OCI-LY3 (cell line): ENCODE results near the gene HTR7.

Experiments used
- EZH2phosphoT487 ChIP-seq: fragments of 200-600 bp; shearing (Covaris generic); IDR thresholded peaks from 2 replicates; pipeline ENCODE4 v1.6.1; 2018; ENCODE audit warnings: antibody characterized with exemption, mixed run types, low read depth
- TF ChIP-seq, protein P1 (sequence below): fragments of 200-600, 300-600 bp; sonication (generic); IDR thresholded peaks from 2 replicates; pipeline ENCODE4 v1.5.1; 2014; ENCODE audit warnings: antibody characterized with exemption, low read length, low read depth

DNA sequence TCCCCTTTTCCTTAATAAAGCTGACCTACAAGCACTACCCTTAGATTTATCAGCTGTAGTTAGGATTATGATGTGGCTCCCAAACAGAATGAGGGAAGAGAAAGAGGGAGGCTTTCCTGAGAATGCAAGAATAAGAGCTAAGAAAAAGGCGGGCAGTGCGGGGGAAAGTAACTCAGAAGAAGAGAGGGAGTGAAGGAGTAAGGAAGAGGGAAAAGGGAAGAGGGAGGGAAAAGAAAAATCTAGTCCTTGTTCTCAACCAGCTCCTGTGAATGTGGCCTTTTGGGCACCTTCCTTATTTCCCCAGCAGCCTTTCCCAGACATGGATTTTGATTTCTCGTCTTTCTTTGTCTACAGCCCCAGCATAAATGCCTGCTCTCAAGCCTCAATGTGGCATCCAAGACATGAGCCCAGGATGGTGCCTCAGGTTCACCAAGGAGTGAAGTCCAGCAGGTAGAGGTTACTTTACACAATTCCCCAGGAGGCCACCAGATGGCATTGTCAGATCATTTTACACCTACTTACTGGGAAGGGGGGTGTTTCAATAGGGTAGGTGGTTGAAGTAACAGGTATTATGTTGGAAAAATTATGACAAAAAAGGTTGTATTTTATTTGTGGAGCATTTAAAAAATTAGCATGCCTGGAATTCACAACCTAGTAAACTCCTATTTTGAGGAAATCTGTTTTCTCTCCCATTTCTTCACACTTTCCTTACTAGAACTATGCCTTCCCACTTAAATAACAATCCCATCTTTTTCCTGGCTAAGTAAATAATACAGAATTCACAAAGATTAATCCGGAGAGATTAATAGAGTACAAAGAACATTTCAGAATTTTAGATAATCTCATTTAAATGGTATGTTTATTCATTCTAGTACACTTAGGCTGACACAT lies 106.5 kb downstream of the HTR7 start:
- TF ChIP-seq, protein P1, sequence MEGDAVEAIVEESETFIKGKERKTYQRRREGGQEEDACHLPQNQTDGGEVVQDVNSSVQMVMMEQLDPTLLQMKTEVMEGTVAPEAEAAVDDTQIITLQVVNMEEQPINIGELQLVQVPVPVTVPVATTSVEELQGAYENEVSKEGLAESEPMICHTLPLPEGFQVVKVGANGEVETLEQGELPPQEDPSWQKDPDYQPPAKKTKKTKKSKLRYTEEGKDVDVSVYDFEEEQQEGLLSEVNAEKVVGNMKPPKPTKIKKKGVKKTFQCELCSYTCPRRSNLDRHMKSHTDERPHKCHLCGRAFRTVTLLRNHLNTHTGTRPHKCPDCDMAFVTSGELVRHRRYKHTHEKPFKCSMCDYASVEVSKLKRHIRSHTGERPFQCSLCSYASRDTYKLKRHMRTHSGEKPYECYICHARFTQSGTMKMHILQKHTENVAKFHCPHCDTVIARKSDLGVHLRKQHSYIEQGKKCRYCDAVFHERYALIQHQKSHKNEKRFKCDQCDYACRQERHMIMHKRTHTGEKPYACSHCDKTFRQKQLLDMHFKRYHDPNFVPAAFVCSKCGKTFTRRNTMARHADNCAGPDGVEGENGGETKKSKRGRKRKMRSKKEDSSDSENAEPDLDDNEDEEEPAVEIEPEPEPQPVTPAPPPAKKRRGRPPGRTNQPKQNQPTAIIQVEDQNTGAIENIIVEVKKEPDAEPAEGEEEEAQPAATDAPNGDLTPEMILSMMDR, result peak; percentile 78
- no peak for TF ChIP-seq EZH2phosphoT487
